Psoas muscle (tissue), 8 donors: ENCODE results near the gene ZNF208. TPM values are rescaled to one million over a fixed set of nuclear protein-coding genes. Genes with fewer than 3 reads are reported as not detected.

Experiments used
- ATAC-seq, 4 donors: fragments of 200-7000 bp; cut with Tn5 transposase; one replicate each; pipeline ENCODE4 v1.9.1; 2020; ENCODE audit warnings: moderate library complexity in 3 of 4, mild to moderate bottlenecking in 2 of 4
- DNase-seq, 2 donors: peaks; one replicate each; pipeline ENCODE4 v3.0.0-alpha.2; 2020
- H3K27ac ChIP-seq: fragments of 200-600 bp; one replicate; pipeline ENCODE4 v1.8.0; 2022
- H3K27me3 ChIP-seq, 3 donors: fragments of 200-600 bp in 1 of 3; one replicate each; pipeline versions ENCODE4 v1.6.1 to v1.8.0; 2013 to 2022; ENCODE audit warnings: low read length in 2 of 3, mild to moderate bottlenecking in 2 of 3, moderate library complexity in 1 of 3; ENCODE audit not compliant: insufficient read depth in 3 of 3
- H3K36me3 ChIP-seq, 2 donors: fragments of 200-600 bp in 1 of 2; one replicate each; pipeline versions ENCODE4 v1.6.1 to v1.8.0; 2013 to 2022; ENCODE audit warnings: low read depth in 1 of 2, mild to moderate bottlenecking in 1 of 2, moderate library complexity in 1 of 2; ENCODE audit not compliant: insufficient read depth in 1 of 2
- H3K4me1 ChIP-seq: fragments of 200-600 bp; one replicate; pipeline ENCODE4 v1.8.0; 2022
- H3K4me3 ChIP-seq: fragments of 200-600 bp; one replicate; pipeline ENCODE4 v1.8.0; 2022; ENCODE audit warnings: mild to moderate bottlenecking
- H3K9me3 ChIP-seq: fragments of 200-600 bp; one replicate; pipeline ENCODE4 v1.8.0; 2022
- CTCF ChIP-seq: fragments of 200-600 bp; IDR thresholded peaks from one replicate; pipeline ENCODE4 v1.8.0; 2022; ENCODE audit warnings: antibody characterized with exemption
- WGBS, 3 donors: extraction: QIAGEN DNeasy Blood & Tissue Kit; methylation state at CpG; one replicate each; pipeline versions ENCODE4 v1.1.6 to v1.1.7; 2013; 5-methylcytosine and 5-hydroxymethylcytosine counted together
- intact Hi-C, 2 donors: fragments of 100-400 bp; cut with DNase I; formaldehyde crosslinking; loops; one replicate each; pipeline versions ENCODE4 v1.11.0 to v1.14.2; 2022
- polyA plus RNA-seq, 3 donors: library from polyadenylated mRNA; stranded (reverse); fragments of 200-250 nt; gene quantifications; one replicate each; pipeline ENCODE4 v1.2.3, GENCODE V29; 2013
- total RNA-seq, 4 donors: library from RNA; stranded (reverse); fragmentation: NEBNext Ultra II Directional in 2 of 4; extraction: Animal tissue kit (Norgen Biotek cat#: 25700) in 2 of 4; gene quantifications; one replicate each; pipeline versions ENCODE4 v1.2.1 to v1.2.4, GENCODE V29; 2021 to 2023
- donor health status: healthy with polysubstance abuse.
- donor health status: DM: no; HTN: no; CAD: no; lungs with moderate emphysema.
- donor health status: Bipolar disorder and iron deficiency.
- donor health status: healthy.
- donor health status: DM: yes; HTN: yes; CAD: no.
- donor health status: DM: no; HTN: no; CAD: no.
- donor health status: DM: no; HTN: no; CAD: no.
- donor health status: DM: yes; HTN: yes; CAD: no.

Gene ZNF208
- total and polyA plus RNA-seq, 7 donors: 0.04 to 1.2 (median 0.44) TPM

GRCh38 chr19:21934131-21934530 is 76.6 kb downstream of the ZNF208 start:
- Histone ChIP-seq H3K4me1 (no peaks in the 10 kb centered on the region), H3K27ac (no peak overlapping the region), H3K4me3 (no peak overlapping the region), H3K36me3 (no peaks in the 10 kb centered on the region), H3K27me3 (no peaks in the 10 kb centered on the region), H3K9me3 (peaks cover 4% of the 10 kb centered on the region)
- ATAC-seq (no peak), DNase-seq (no peak)
- 92 to 97% (median 96%) methylated on average over 5 of the region's 5 CpGs for WGBS, 3 donors
- no peak for TF ChIP-seq CTCF
- intact Hi-C loops: no loop called here

GRCh38 chr19:21922276-21922675 is 88.5 kb downstream of the ZNF208 start:
- Histone ChIP-seq H3K4me3 (no peak overlapping the region), H3K9me3 (peaks cover 10% of the 10 kb centered on the region), H3K4me1 (no peaks in the 10 kb centered on the region), H3K27ac (no peak overlapping the region), H3K27me3 (no peaks in the 10 kb centered on the region), H3K36me3 (no peaks in the 10 kb centered on the region)
- TF ChIP-seq CTCF: no peak
- DNase-seq: no peak
- ATAC-seq: no peak
- intact Hi-C loops: no loop called here
- WGBS, 3 donors: 18 to 25% (median 19%) methylated on average over 2 of the region's 2 CpGs

- Histone ChIP-seq H3K36me3 (no peaks in the 10 kb centered on the region), H3K4me3 (no peak overlapping the region), H3K27ac (no peak overlapping the region), H3K9me3 (peaks cover 10% of the 10 kb centered on the region), H3K27me3 (no peaks in the 10 kb centered on the region), H3K4me1 (no peaks in the 10 kb centered on the region)
- 74 to 85% (median 82%) methylated on average over 3 of the region's 3 CpGs for WGBS, 3 donors
- ATAC-seq: no peak
- no peak for TF ChIP-seq CTCF
- intact Hi-C loops: no loop called here
- DNase-seq: no peak
Observed at GRCh38 chr19:21921691-21922180, 89.0 kb downstream of the ZNF208 start.

- ATAC-seq: no peak
- Histone ChIP-seq H3K27me3 (no peaks in the 10 kb centered on the region), H3K9me3 (no peaks in the 10 kb centered on the region), H3K36me3 (no peaks in the 10 kb centered on the region), H3K27ac (no peak overlapping the region), H3K4me1 (no peaks in the 10 kb centered on the region), H3K4me3 (no peak overlapping the region)
- DNase-seq: no peak
- TF ChIP-seq CTCF: no peak
- intact Hi-C loops: no loop called here
- WGBS, 3 donors: 33 to 56% (median 35%) methylated on average over 3 of the region's 3 CpGs
Observed at GRCh38 chr19:21915411-21915810, 95.3 kb downstream of the ZNF208 start.

GRCh38 chr19:21912654-21913053 is 98.1 kb downstream of the ZNF208 start:
- no peak for DNase-seq
- intact Hi-C loops: no loop called here
- WGBS, 3 donors: 61 to 100% (median 98%) methylated on average over 2 of the region's 2 CpGs
- H3K4me1 ChIP-seq: no peaks in the 10 kb centered on the region
- no peak overlapping the region for H3K27ac ChIP-seq
- no peaks in the 10 kb centered on the region for H3K36me3 ChIP-seq
- no peak for ATAC-seq
- TF ChIP-seq CTCF: no peak
- peaks cover 0 to 1% (median 0%) of the 10 kb centered on the region in 3 donors for H3K27me3 ChIP-seq
- H3K9me3 ChIP-seq: no peaks in the 10 kb centered on the region
- H3K4me3 ChIP-seq: no peak overlapping the region
